Gastroesophageal sphincter (tissue), 4 donors: Measurements from ENCODE around the gene BAG5. TPM values are rescaled to one million over a fixed set of nuclear protein-coding genes. Genes with fewer than 3 reads are reported as not detected.

Experiments
- small RNA-seq, 4 donors: library from RNA; depleted of rRNA; stranded (forward); fragments of <200 nt; gene quantifications; one replicate each; pipeline ENCODE3, GENCODE V24; 2016
- total RNA-seq, 4 donors: library from RNA; depleted of rRNA; stranded (reverse); fragments of >200 nt; gene quantifications; one replicate each; pipeline ENCODE4 v1.1.0, GENCODE V29; 2016

The BAG5 gene
- total RNA-seq, 4 donors from 2014 or later = 31.1 to 41.3 (median 38.5) TPM

Small RNA genes within 50 kb of the gene (small RNA-seq; reads per million reads assigned to genes)
- gene RNU4-68P (0 to 10.1 (median 0) reads per million in 4 donors), gene RNU7-160P (0 reads per million in 4 donors)

Other genes starting within 250 kb of the BAG5 start
- gene EIF5, start 228.4 kb downstream of the BAG5 start, total RNA-seq = 100 to 1,000 TPM; 166 to 252 (median 203) TPM
- 100 to 1,000 TPM in 1 of 4 donors, 10 to 100 TPM in 3; 65.1 to 127 (median 70.4) TPM for gene MARK3, start 177.2 kb downstream of the BAG5 start, total RNA-seq
- 1,000 to 10,000 TPM in 2 of 4 donors, 100 to 1,000 TPM in 2; 453 to 1,624 (median 922) TPM for gene CKB, start 39.8 kb downstream of the BAG5 start, total RNA-seq
- gene TRMT61A, start 33.5 kb downstream of the BAG5 start, total RNA-seq = 10 to 100 TPM; 22.5 to 45.2 (median 30.9) TPM
- gene COA8, start 303 bp upstream of the BAG5 start, total RNA-seq = 10 to 100 TPM; 25.8 to 41.4 (median 28.4) TPM
- 100 to 1,000 TPM; 275 to 390 (median 339) TPM for gene KLC1, start 66.6 kb upstream of the BAG5 start, total RNA-seq
- gene XRCC3, start 152.8 kb upstream of the BAG5 start, total RNA-seq = 1 to 10 TPM; 1.2 to 7.8 (median 3.6) TPM
- 100 to 1,000 TPM; 128 to 268 (median 205) TPM for gene ZFYVE21, start 153.2 kb upstream of the BAG5 start, total RNA-seq